ENCODE results near the gene CRISP1.

CRISP1 gene

GRCh38 chr6:49890988-49891387, 24.7 kb upstream of the CRISP1 start:
- DNase-seq, result no peak
- Histone ChIP-seq H3K27ac (no peak overlapping the region), H3K36me3 (replicated peaks) (no peaks in the 10 kb centered on the region), H3K4me3 (ENCODE audit: low read depth, low read length) (no peak overlapping the region), H3K27me3 (replicated peaks) (no peaks in the 10 kb centered on the region)
- in situ Hi-C loops (cut with HindIII; ENCODE audit: low pct_ligation_motif_present, low sequenced_read_pairs), result no loop called here
- TF ChIP-seq CTCF (IDR thresholded peaks at IDR 0.05; ENCODE audit: low read depth, low read length, missing control alignments), result no peak

DNA sequence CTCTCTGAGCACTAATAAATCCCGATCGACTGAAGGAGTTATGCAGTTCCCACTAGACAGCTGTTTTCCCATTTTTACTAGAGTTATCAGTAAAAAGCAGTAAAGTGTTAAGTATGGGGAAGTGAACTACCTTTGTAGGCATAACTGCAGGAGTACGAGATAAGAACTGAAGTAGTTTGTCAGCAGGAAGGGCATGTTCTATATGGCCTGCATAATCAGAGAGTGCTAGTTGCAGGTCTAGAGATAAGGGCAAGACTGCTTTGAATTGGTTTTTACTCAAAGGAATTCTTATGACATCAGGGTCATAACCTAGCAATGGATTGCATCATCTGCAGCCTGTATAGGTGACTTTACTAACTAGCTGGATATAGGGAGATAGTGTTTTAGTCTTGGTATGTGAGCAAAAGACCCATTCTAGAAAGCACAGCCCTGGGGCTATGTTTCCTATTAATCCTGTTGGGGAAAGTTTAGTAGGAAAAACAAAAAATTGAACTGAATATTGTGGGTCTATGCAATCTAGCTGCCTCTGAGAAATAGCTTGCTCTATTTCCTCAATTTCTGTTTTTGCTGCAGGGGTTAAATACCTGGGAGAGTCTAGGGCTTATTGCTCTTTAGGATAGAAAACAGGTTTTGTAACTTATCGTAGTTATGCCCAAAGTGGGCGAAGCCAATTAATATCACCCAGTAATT, 22.6 kb upstream of the CRISP1 start:
- in situ Hi-C loops (cut with HindIII; ENCODE audit: low pct_ligation_motif_present, low sequenced_read_pairs), result no loop called here
- no peak overlapping the region for H3K27ac ChIP-seq
- H3K4me3 ChIP-seq (ENCODE audit: low read depth, low read length), result no peak overlapping the region
- no peak for DNase-seq
- H3K27me3 ChIP-seq (replicated peaks), result no peaks in the 10 kb centered on the region
- no peaks in the 10 kb centered on the region for H3K36me3 ChIP-seq (replicated peaks)
- no peak for TF ChIP-seq CTCF (IDR thresholded peaks at IDR 0.05; ENCODE audit: low read depth, low read length, missing control alignments)

DNA sequence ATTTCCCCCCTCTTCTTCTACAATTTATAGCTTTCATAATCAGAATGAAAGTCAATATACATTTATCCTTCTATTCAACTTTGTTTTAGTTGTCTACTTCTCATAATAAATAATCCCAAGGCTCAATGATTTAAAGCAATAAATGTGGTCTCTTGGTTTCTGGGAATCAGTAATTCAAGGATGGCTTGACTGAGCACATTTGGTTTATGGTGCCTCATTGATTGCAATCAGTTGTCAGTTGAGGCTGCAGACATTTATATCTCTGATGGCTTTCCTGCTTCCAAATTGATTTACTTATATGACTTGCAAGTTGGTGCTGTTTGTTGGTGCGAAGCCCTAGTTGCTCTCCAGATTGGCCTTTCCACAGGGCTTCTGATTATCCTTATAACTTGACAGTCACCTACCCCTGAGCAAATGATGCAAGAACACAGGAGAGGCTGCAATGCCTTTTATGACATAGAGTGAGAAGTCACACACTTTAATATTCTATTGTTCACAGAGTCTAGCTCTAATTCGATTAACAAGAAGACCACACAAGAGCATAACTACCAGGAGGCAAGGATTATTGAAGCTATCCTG, 2.7 kb upstream of the CRISP1 start:
- DNase-seq, result no peak
- no peak for TF ChIP-seq CTCF (IDR thresholded peaks at IDR 0.05; ENCODE audit: low read depth, low read length, missing control alignments)
- Histone ChIP-seq H3K27ac (no peak overlapping the region), H3K36me3 (replicated peaks) (no peaks in the 10 kb centered on the region), H3K27me3 (replicated peaks) (no peaks in the 10 kb centered on the region), H3K4me3 (ENCODE audit: low read depth, low read length) (no peak overlapping the region)
- in situ Hi-C loops (cut with HindIII; ENCODE audit: low pct_ligation_motif_present, low sequenced_read_pairs), result no loop called here

- Histone ChIP-seq H3K27ac (no peak overlapping the region), H3K4me3 (ENCODE audit: low read depth, low read length) (no peak overlapping the region), H3K27me3 (replicated peaks) (no peaks in the 10 kb centered on the region), H3K36me3 (replicated peaks) (no peaks in the 10 kb centered on the region)
- in situ Hi-C loops (cut with HindIII; ENCODE audit: low pct_ligation_motif_present, low sequenced_read_pairs), result no loop called here
- DNase-seq, result no peak
- no peak for TF ChIP-seq CTCF (IDR thresholded peaks at IDR 0.05; ENCODE audit: low read depth, low read length, missing control alignments)
Measured at GRCh38 chr6:49856282-49856681, 10.1 kb downstream of the CRISP1 start.

DNA sequence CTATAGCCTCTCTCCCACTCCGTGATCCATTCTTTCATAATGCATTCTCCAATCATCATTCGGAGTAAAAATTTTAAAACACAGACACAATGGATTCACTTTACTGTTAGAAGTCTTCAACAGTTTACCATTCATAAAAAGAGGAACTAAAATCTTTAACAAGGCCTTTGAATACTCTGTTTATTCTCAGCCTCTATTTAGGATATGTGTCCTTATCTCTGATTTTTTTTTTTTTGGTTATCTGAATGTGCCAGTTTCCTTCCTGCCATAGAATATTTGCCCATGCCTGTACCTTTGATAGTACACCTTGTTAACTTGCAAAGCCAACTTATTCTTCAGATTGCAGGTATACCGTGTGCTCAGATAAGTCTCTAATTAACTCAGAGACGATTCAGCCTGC, 11.1 kb downstream of the CRISP1 start:
- no peak for DNase-seq
- no peak for TF ChIP-seq CTCF (IDR thresholded peaks at IDR 0.05; ENCODE audit: low read depth, low read length, missing control alignments)
- Histone ChIP-seq H3K36me3 (replicated peaks) (no peaks in the 10 kb centered on the region), H3K4me3 (ENCODE audit: low read depth, low read length) (no peak overlapping the region), H3K27me3 (replicated peaks) (no peaks in the 10 kb centered on the region), H3K27ac (no peak overlapping the region)
- in situ Hi-C loops (cut with HindIII; ENCODE audit: low pct_ligation_motif_present, low sequenced_read_pairs), result no loop called here

GRCh38 chr6:49852975-49853374, 13.4 kb downstream of the CRISP1 start:
- Histone ChIP-seq H3K36me3 (replicated peaks) (no peaks in the 10 kb centered on the region), H3K27ac (no peak overlapping the region), H3K4me3 (ENCODE audit: low read depth, low read length) (no peak overlapping the region), H3K27me3 (replicated peaks) (no peaks in the 10 kb centered on the region)
- in situ Hi-C loops (cut with HindIII; ENCODE audit: low pct_ligation_motif_present, low sequenced_read_pairs), result no loop called here
- no peak for TF ChIP-seq CTCF (IDR thresholded peaks at IDR 0.05; ENCODE audit: low read depth, low read length, missing control alignments)
- no peak for DNase-seq
